Measurements from ENCODE around the gene ADI1.
"Not testable (repeated sequence)": the region's sequence is repeated elsewhere in the genome, so short reads cannot be mapped to it uniquely, and the experiment has no call there.

The ADI1 gene

GRCh38 chr2:3461801-3462492 lies 57.4 kb downstream of the ADI1 start:
- peak; percentile 85 for DNase-seq

GRCh38 chr2:3460831-3461800 lies 58.2 kb downstream of the ADI1 start:
- no peak for DNase-seq

GRCh38 chr2:3460156-3460555 lies 59.2 kb downstream of the ADI1 start:
- no peak for DNase-seq

- DNase-seq = no peak
Measured at GRCh38 chr2:3459185-3460015, 59.9 kb downstream of the ADI1 start.

GRCh38 chr2:3458396-3459184 lies 60.7 kb downstream of the ADI1 start:
- DNase-seq = peak; percentile 78

GRCh38 chr2:3457524-3458395 lies 61.6 kb downstream of the ADI1 start:
- no peak for DNase-seq

- no peak for DNase-seq
Measured at GRCh38 chr2:3456125-3456524, 63.2 kb downstream of the ADI1 start.

GRCh38 chr2:3454802-3455201 lies 64.5 kb downstream of the ADI1 start:
- no peak for DNase-seq

GRCh38 chr2:3454005-3454404 lies 65.3 kb downstream of the ADI1 start:
- not testable (repeated sequence) for DNase-seq

GRCh38 chr2:3453190-3453999 lies 65.9 kb downstream of the ADI1 start:
- DNase-seq = no peak

GRCh38 chr2:3451926-3452671 lies 67.2 kb downstream of the ADI1 start:
- DNase-seq = no peak

GRCh38 chr2:3451169-3451568 lies 68.2 kb downstream of the ADI1 start:
- DNase-seq = no peak

- DNase-seq = peak; percentile 17
Measured at GRCh38 chr2:3450385-3451010, 68.8 kb downstream of the ADI1 start.

- DNase-seq = no peak
Measured at GRCh38 chr2:3449936-3450335, 69.4 kb downstream of the ADI1 start.

GRCh38 chr2:3449086-3449485 lies 70.2 kb downstream of the ADI1 start:
- DNase-seq = no peak

- DNase-seq = not testable (repeated sequence)
Measured at GRCh38 chr2:3448441-3448911, 70.9 kb downstream of the ADI1 start.

- no peak for DNase-seq
Measured at GRCh38 chr2:3447789-3448317, 71.5 kb downstream of the ADI1 start.

Data from hematopoietic multipotent progenitor cell treated with erythropoietin and hydrocortisone succinate and interleukin-3 and kit ligand, for 6 days (in vitro differentiated cells).